Adipose tissue (tissue), 3 donors: ENCODE measurements around the gene GSK3B. TPM values are rescaled to one million over a fixed set of nuclear protein-coding genes. Genes with fewer than 3 reads are reported as not detected.

Experiments
- H3K27ac ChIP-seq: one replicate; pipeline ENCODE4 v1.5.1; 2013; ENCODE audit warnings: low read depth, low read length
- WGBS, 3 donors: extraction: QIAGEN DNeasy Blood & Tissue Kit; methylation state at CpG; one replicate each; pipeline ENCODE4 v1.1.7; 2013; 5-methylcytosine and 5-hydroxymethylcytosine counted together
- polyA plus RNA-seq, 3 donors: library from polyadenylated mRNA; stranded (reverse); fragments of 200-250 nt; gene quantifications; one replicate each; pipeline ENCODE4 v1.2.3, GENCODE V29; 2013
- donor health status: healthy with polysubstance abuse.
- donor health status: Bipolar disorder and iron deficiency.
- donor health status: healthy.

Gene GSK3B
- polyA plus RNA-seq, 3 donors = 6.3 to 14.0 (median 7.6) TPM

DNA sequence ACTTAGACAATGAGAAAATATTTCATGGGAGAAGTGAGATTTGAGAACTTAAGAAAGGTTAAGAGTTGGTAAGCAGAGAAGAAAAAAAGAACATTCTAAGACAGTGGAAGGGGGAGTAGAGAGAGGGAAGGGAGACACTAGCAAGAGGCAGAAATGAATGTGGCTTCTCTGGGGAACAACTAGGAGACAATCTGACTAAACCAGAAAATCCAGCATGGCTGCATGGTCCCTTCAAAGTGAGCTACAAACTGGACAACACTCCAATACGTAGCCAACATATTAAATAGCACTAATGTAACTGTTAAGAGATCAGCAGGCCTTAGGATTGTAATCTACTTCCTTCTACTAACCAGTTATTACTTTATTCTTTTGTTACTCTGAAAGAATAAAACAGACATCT lies 222.7 kb downstream of the GSK3B start:
- WGBS, 3 donors = 89 to 100% (median 98%) methylated on average over 1 of the region's 1 CpG
- H3K27ac ChIP-seq = no peak overlapping the region

- H3K27ac ChIP-seq = no peak overlapping the region
These were observed 223.7 kb downstream of the GSK3B start for GRCh38 chr3:119870512-119870911.

DNA sequence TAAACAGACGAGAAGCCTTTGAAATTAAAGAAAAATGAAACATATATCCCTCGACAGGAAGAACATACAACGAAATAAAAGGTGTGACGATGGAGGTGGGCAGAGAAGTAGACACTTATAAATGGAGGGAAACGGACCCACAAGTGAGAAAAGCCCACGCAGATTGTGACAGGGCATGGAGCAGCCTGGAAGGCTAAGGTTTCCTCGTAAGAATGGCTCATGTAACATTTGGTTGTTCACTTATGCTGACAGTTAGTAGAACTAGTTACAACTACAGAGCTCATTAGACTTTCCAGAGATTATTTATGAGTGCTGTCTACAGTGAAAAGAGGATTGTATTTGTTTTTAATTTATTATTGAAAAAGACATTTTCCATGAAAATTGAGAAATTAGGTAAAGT lies 229.8 kb downstream of the GSK3B start:
- 94% methylated on average over 7 of the region's 7 CpGs for WGBS, 3 donors
- no peak overlapping the region for H3K27ac ChIP-seq

- 94 to 98% (median 97%) methylated on average over 2 of the region's 2 CpGs for WGBS, 3 donors
- no peak overlapping the region for H3K27ac ChIP-seq
These were observed 231.6 kb downstream of the GSK3B start for GRCh38 chr3:119862616-119863015.

DNA sequence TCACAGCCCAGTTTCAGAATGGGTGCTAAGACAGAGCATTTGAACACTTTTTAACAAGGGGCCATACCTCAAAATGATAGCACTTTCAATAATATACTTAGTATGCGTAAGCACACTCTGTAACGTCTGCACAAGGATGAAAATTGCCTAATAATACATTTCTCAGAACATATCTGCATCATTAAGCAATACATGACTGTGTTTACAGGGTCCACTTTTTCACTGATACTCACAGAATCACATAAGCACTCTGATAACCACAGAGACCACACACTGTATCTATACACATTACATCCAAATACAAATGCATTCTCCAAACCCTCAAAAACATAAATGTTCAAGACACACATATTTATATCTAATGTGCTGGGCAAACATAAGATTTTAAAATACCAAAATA lies 232.6 kb downstream of the GSK3B start:
- WGBS, 3 donors = 87 to 99% (median 96%) methylated on average over 2 of the region's 2 CpGs
- H3K27ac ChIP-seq = no peak overlapping the region

DNA sequence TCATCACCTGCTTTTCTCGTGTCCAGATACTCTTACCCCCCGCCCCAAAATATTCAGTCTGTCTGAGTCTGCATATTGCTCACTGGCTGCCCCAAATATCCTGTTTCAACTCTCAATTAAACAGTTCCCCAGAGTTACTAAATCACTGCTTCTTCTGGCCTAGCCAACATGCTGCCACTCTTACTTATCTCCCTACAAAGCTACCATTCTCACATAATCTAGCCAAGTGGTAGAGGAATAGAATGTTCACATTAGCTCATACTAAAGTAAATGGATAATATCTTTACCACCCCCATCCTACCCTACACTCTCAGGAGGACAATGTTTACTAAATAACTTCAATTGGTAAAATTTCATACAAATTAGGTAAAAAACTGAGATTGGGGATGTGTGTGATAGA lies 234.5 kb downstream of the GSK3B start:
- H3K27ac ChIP-seq = no peak overlapping the region
- 97 to 100% (median 99%) methylated on average over 2 of the region's 2 CpGs for WGBS, 3 donors

- no peak overlapping the region for H3K27ac ChIP-seq
- 45 to 97% (median 84%) methylated on average over 2 of the region's 2 CpGs for WGBS, 3 donors
These were observed 235.3 kb downstream of the GSK3B start for GRCh38 chr3:119858957-119859356.

DNA sequence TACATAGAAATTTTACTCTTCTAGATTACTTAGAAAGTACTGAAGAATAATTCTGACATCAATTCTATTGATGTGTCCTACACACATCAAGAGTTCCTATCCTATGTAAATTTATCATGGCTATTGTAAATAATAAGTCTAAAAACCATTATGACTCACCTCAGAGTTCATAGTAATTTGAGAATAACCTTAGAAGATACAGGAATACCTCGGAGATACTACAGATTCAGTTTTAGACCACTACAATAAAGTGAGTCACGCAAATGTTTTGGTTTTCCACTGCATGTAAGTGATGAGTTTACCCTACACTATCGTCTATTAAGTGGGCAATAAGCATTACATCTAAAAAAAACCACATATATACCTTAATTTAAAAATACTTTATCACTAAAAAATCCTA lies 237.6 kb downstream of the GSK3B start:
- H3K27ac ChIP-seq = no peak overlapping the region
- WGBS, 3 donors = 97 to 98% (median 97%) methylated on average over 3 of the region's 3 CpGs

DNA sequence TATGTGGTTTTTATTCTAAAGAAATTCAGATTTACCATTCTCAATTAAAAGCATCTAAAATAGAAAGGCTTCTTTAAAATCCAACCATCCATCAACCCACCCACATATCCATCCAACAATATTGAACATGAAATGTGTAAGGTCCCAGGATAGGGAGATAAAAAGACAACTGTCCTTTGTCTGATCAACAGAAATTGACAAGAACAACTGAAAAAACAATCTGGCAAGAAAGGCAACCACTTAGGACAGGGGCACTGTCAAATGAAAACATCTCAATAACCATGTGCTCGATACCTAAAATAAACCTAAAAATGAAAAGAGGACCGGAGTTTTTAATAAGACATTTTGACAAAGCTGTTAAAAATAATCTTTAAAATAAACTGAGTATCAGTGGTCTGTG lies 245.1 kb downstream of the GSK3B start:
- H3K27ac ChIP-seq = no peak overlapping the region
- WGBS, 3 donors = 98% methylated on average over 2 of the region's 2 CpGs

- WGBS, 3 donors = 46 to 63% (median 60%) methylated on average over 2 of the region's 2 CpGs
- no peak overlapping the region for H3K27ac ChIP-seq
These were observed 252.3 kb downstream of the GSK3B start for GRCh38 chr3:119841808-119842471.

GRCh38 chr3:119835556-119835955 lies 258.7 kb downstream of the GSK3B start:
- no peak overlapping the region for H3K27ac ChIP-seq

- 89 to 93% (median 91%) methylated on average over 2 of the region's 2 CpGs for WGBS, 3 donors
- no peak overlapping the region for H3K27ac ChIP-seq
These were observed 259.4 kb downstream of the GSK3B start for GRCh38 chr3:119834754-119835370.

DNA sequence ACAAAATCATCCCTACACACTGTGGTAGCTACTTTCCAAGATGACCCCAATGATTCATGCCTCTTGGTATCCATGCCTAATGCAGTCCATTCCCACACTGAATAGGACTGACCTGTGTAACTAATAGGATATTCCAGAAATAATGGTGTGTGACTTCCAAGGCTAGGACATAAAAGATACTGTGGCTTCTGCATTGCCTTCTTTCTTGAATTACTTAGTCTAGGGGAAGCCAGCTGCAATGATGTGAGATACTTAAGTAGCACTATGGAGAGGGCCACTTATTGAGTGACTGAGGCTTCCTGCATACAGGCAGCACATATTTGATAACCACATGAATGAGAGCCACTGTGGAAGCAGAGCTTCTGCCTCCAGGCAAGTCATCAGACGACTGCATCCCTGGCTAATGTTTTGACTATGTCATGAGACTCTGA lies 262.3 kb downstream of the GSK3B start:
- H3K27ac ChIP-seq = no peak overlapping the region
- WGBS, 3 donors = 80 to 86% (median 85%) methylated on average over 1 of the region's 1 CpG

DNA sequence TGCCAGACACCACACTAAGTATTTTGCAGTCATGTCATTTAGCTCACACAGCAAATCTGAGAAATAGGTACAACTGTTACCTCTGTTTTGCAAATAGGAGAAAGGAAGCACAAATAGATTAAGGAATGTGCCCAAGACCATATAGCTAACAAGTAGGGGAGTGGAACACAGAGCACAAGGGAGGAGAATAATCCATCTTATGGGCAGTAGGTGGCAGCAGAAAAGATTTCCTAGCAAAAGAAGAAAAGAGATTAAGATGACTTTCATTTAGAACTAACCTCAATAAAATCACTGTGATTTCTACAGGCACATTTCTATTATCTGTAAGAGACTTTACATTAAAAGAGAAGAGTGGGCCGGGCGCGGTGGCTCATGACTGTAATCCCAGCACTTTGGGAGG lies 263.2 kb downstream of the GSK3B start:
- H3K27ac ChIP-seq = no peak overlapping the region
- 97 to 98% (median 98%) methylated on average over 3 of the region's 3 CpGs for WGBS, 3 donors

DNA sequence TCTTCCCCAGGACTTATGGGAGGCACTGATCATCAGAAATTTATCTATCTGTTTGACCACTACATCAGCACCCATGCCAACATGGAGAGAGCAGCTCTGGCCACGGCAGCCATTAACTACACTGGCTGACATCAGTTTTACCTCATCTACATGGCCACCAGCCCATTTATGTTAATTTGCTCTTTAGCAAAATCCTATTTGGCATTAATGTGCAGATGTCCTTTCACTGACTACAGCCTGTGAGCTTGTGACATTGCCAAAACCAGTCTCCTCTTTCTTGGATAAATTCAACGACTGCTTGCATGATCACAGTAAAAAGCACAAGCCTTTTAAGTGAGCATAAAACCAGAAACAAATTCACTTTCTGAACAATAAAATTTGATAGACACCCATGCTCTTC lies 264.8 kb downstream of the GSK3B start:
- H3K27ac ChIP-seq = no peak overlapping the region
- WGBS, 3 donors = 67 to 88% (median 71%) methylated on average over 2 of the region's 2 CpGs

- WGBS, 3 donors = 90 to 92% (median 91%) methylated on average over 7 of the region's 7 CpGs
- no peak overlapping the region for H3K27ac ChIP-seq
These were observed 267.3 kb downstream of the GSK3B start for GRCh38 chr3:119826711-119827608.

GRCh38 chr3:119825820-119826219 lies 268.4 kb downstream of the GSK3B start:
- WGBS, 3 donors = 94 to 98% (median 97%) methylated on average over 1 of the region's 1 CpG
- H3K27ac ChIP-seq = no peak overlapping the region

GRCh38 chr3:119819806-119820205 lies 274.4 kb downstream of the GSK3B start:
- no peak overlapping the region for H3K27ac ChIP-seq
- 68 to 78% (median 68%) methylated on average over 2 of the region's 2 CpGs for WGBS, 3 donors

- H3K27ac ChIP-seq = no peak overlapping the region
- WGBS, 3 donors = 73 to 91% (median 83%) methylated on average over 2 of the region's 2 CpGs
These were observed 275.3 kb downstream of the GSK3B start for GRCh38 chr3:119818937-119819336.
